MM.1S (cell line): ENCODE measurements around the gene RBM28.

Source experiments
- DNase-seq: peaks from one replicate; pipeline ENCODE4 v3.0.0-alpha.2; 2015
- H2AFZ ChIP-seq: fragments of 300-600 bp; sonication (generic); 2 replicates; pipeline ENCODE4 v1.6.0; 2016; ENCODE audit warnings: antibody characterized with exemption, low read length
- H3F3A ChIP-seq: fragments of 300-600 bp; sonication (generic); 2 replicates; pipeline ENCODE4 v1.6.1; 2016; ENCODE audit warnings: mild to moderate bottlenecking, antibody characterized with exemption, low read length, moderate library complexity, mixed read lengths; ENCODE audit not compliant: insufficient read depth
- H3K27ac ChIP-seq: fragments of 300-600 bp; sonication (generic); 2 replicates; pipeline ENCODE4 v1.5.1; 2016; ENCODE audit warnings: mild to moderate bottlenecking, low read length
- H3K27me3 ChIP-seq: fragments of 300-600 bp; sonication (generic); replicated peaks from 2 replicates; pipeline ENCODE4 v1.6.0; 2016; ENCODE audit warnings: low read length; ENCODE audit not compliant: insufficient read depth
- H3K36me3 ChIP-seq: fragments of 300-600 bp; sonication (generic); replicated peaks from 2 replicates; pipeline ENCODE4 v1.6.1; 2016; ENCODE audit warnings: mild to moderate bottlenecking, low read length, mixed read lengths; ENCODE audit not compliant: insufficient read depth
- H3K4me1 ChIP-seq: fragments of 300-600 bp; sonication (generic); 2 replicates; pipeline ENCODE4 v1.6.1; 2016; ENCODE audit warnings: low read length, mixed read lengths
- H3K4me2 ChIP-seq: fragments of 300-600 bp; sonication (generic); 2 replicates; pipeline ENCODE4 v1.6.0; 2016; ENCODE audit warnings: low read depth, low read length
- H3K4me3 ChIP-seq: fragments of 300-600 bp; sonication (generic); 2 replicates; pipeline ENCODE4 v1.5.1; 2016; ENCODE audit warnings: low read length, mixed read lengths
- H3K79me2 ChIP-seq: fragments of 300-600 bp; sonication (generic); 2 replicates; pipeline ENCODE4 v1.6.1; 2016; ENCODE audit warnings: mixed run types, low read length, mixed read lengths
- H3K9ac ChIP-seq: fragments of 300-600 bp; sonication (generic); 2 replicates; pipeline ENCODE4 v1.6.1; 2016; ENCODE audit warnings: low read length, mixed read lengths
- H3K9me2 ChIP-seq: fragments of 300-600 bp; sonication (generic); replicated peaks from 2 replicates; pipeline ENCODE4 v1.6.1; 2016; ENCODE audit warnings: mild to moderate bottlenecking, low read length, mixed read lengths; ENCODE audit not compliant: insufficient read depth
- H3K9me3 ChIP-seq: fragments of 300-600 bp; sonication (generic); replicated peaks from 2 replicates; pipeline ENCODE4 v1.6.1; 2016; ENCODE audit warnings: mild to moderate bottlenecking, low read length, mixed read lengths; ENCODE audit not compliant: insufficient read depth
- H4K20me1 ChIP-seq: fragments of 300-600 bp; sonication (generic); 2 replicates; pipeline ENCODE4 v1.6.1; 2016; ENCODE audit warnings: mild to moderate bottlenecking, low read length, moderate library complexity, mixed read lengths; ENCODE audit not compliant: insufficient read depth
- EZH2 ChIP-seq: fragments of 300-600 bp; sonication (generic); optimal IDR thresholded peaks from 2 replicates; pipeline ENCODE3; 2017; ENCODE audit warnings: low read depth, mild to moderate bottlenecking, antibody characterized with exemption, low read length, mixed read lengths
- EZH2phosphoT487 ChIP-seq: fragments of 300-600 bp; sonication (generic); IDR thresholded peaks from 2 replicates; pipeline ENCODE4 v1.6.1; 2018; ENCODE audit warnings: antibody characterized with exemption, low read length
- TF ChIP-seq, protein P1 (sequence below): fragments of 300-600 bp; sonication (generic); IDR thresholded peaks from 2 replicates; pipeline ENCODE4 v1.5.1; 2016; ENCODE audit warnings: antibody characterized with exemption, low read length, mixed read lengths

RBM28 gene

DNA sequence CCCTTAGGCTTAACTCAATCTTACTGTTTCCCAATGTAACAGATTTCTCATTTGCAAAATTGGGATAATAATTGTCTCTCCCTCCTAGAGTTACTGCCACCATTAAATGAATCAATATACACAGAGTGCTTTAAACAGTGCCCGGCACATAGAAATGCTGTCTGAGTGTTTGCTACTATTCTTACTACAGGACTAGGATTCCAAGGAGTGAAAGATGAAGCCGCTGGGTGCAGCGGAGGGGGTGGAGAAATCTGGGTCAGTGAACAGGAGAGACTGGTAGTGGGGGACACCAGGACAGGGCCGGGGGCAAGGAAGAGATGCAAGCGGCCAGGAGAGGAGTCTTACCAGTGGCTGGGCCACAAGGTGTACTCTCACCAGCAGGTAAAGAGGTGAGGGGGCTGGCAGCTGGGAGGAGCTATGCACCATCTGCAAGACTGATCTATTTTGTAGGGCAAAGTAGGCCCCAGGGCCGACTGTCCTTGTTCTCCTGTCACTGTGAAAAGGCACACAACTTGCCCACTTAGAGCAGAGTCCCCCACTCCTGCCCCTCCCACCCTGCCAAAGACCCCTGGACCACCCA, 36.3 kb upstream of the RBM28 start:
- Histone ChIP-seq H3K9me2 (no peaks in the 10 kb centered on the region), H3K27me3 (no peaks in the 10 kb centered on the region), H3K4me3 (no peak overlapping the region), H3K9me3 (no peaks in the 10 kb centered on the region), H3K4me2 (no peak overlapping the region), H4K20me1 (no peaks in the 10 kb centered on the region), H3K9ac (no peak overlapping the region), H3K4me1 (no peaks in the 10 kb centered on the region), H3K36me3 (no peaks in the 10 kb centered on the region), H3K79me2 (no peaks in the 10 kb centered on the region), H2AFZ (no peak overlapping the region), H3F3A (no peaks in the 10 kb centered on the region), H3K27ac (no peak overlapping the region)
- no peak for DNase-seq
- TF ChIP-seq EZH2, result no peak
- no peak for TF ChIP-seq EZH2phosphoT487
- TF ChIP-seq, protein P1, sequence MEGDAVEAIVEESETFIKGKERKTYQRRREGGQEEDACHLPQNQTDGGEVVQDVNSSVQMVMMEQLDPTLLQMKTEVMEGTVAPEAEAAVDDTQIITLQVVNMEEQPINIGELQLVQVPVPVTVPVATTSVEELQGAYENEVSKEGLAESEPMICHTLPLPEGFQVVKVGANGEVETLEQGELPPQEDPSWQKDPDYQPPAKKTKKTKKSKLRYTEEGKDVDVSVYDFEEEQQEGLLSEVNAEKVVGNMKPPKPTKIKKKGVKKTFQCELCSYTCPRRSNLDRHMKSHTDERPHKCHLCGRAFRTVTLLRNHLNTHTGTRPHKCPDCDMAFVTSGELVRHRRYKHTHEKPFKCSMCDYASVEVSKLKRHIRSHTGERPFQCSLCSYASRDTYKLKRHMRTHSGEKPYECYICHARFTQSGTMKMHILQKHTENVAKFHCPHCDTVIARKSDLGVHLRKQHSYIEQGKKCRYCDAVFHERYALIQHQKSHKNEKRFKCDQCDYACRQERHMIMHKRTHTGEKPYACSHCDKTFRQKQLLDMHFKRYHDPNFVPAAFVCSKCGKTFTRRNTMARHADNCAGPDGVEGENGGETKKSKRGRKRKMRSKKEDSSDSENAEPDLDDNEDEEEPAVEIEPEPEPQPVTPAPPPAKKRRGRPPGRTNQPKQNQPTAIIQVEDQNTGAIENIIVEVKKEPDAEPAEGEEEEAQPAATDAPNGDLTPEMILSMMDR, result no peak

DNA sequence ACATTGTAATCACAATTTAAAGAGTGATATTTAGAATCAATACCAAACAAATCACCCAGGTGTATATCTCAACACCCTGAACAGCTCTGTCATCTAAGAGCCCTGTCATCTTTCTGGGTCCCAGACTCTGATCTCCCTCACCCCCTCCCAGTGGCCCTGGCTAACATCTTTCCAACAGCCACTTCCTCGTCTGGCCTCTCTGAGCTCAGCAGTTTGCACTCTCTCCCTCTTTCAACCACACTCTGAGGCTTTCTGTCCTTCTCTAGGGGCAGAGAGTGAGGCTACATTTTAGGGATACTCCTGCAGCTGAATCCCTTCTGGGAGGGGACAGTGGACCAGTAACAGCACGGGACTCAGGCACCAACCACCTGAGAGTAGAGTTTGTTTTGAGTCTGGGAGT, 34.9 kb upstream of the RBM28 start:
- Histone ChIP-seq H3K79me2 (no peaks in the 10 kb centered on the region), H3K4me1 (no peaks in the 10 kb centered on the region), H3K9ac (no peak overlapping the region), H3K27me3 (0 out of 2 replicates have a peak, but pooled peaks cover 1% of the 10 kb centered on the region), H2AFZ (no peak overlapping the region), H3F3A (no peaks in the 10 kb centered on the region), H3K4me3 (no peak overlapping the region), H3K27ac (no peak overlapping the region), H3K9me3 (no peaks in the 10 kb centered on the region), H3K9me2 (no peaks in the 10 kb centered on the region), H3K36me3 (no peaks in the 10 kb centered on the region), H4K20me1 (no peaks in the 10 kb centered on the region), H3K4me2 (no peak overlapping the region)
- TF ChIP-seq, protein P1, result no peak
- TF ChIP-seq EZH2phosphoT487, result no peak
- no peak for TF ChIP-seq EZH2
- DNase-seq, result no peak

DNA sequence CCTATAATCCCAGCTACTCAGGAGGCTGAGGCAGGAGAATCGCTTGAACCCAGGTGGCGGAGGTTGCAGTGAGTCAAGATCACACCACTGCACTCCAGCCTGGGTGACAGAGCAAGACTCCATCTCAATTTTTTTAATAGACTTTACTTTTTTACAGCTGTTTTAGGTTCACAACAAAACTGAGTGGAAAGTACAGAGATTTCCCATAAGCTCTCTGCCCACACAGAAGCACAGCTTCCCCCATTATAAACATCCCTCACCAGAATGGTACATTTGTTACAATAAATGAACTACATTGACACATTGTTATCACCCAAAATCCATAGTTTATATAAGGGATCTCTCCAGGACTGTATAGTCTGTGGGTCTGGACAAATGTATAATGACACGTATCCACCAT, 32.4 kb upstream of the RBM28 start:
- H3K79me2 ChIP-seq, result no peaks in the 10 kb centered on the region
- no peak overlapping the region for H3K4me3 ChIP-seq
- H2AFZ ChIP-seq, result no peak overlapping the region
- H3K27ac ChIP-seq, result no peak overlapping the region
- H3K9me2 ChIP-seq, result no peaks in the 10 kb centered on the region
- no peak overlapping the region for H3K9ac ChIP-seq
- no peaks in the 10 kb centered on the region for H3K36me3 ChIP-seq
- H3K4me1 ChIP-seq, result no peaks in the 10 kb centered on the region
- no peak for DNase-seq
- H3K4me2 ChIP-seq, result no peak overlapping the region
- 0 out of 2 replicates have a peak, but pooled peaks cover 4% of the 10 kb centered on the region for H3K27me3 ChIP-seq
- H3K9me3 ChIP-seq, result no peaks in the 10 kb centered on the region
- no peaks in the 10 kb centered on the region for H4K20me1 ChIP-seq
- no peaks in the 10 kb centered on the region for H3F3A ChIP-seq
- TF ChIP-seq, protein P1, result no peak
- TF ChIP-seq EZH2phosphoT487, result no peak
- TF ChIP-seq EZH2, result no peak
